DOHH2 (cell line): Measurements from ENCODE around the gene ZNF24.

Source experiments
- H3F3A ChIP-seq: fragments of 200-600 bp; sonication (generic), shearing (Covaris generic); 2 replicates; pipeline ENCODE4 v1.6.0; 2016; ENCODE audit warnings: antibody characterized with exemption, mild to moderate bottlenecking; ENCODE audit not compliant: control insufficient read depth, insufficient read depth
- H3K27ac ChIP-seq: fragments of 200-600 bp; sonication (generic); 2 replicates; pipeline ENCODE4 v1.5.1; 2014; ENCODE audit warnings: low read depth, mild to moderate bottlenecking, low read length, moderate library complexity
- H3K27me3 ChIP-seq: fragments of 200-600 bp; sonication (generic); 2 replicates; pipeline ENCODE4 v1.6.1; 2014; ENCODE audit warnings: mild to moderate bottlenecking, low read length, mixed read lengths; ENCODE audit not compliant: control insufficient read depth
- H3K36me3 ChIP-seq: fragments of 200-600 bp; sonication (generic); 2 replicates; pipeline ENCODE4 v1.6.1; 2014; ENCODE audit warnings: mild to moderate bottlenecking, low read length, moderate library complexity, mixed read lengths; ENCODE audit not compliant: control insufficient read depth
- H3K4me1 ChIP-seq: fragments of 200-600 bp; sonication (generic); 2 replicates; pipeline ENCODE4 v1.6.1; 2014; ENCODE audit warnings: mild to moderate bottlenecking, low read length, mixed read lengths; ENCODE audit not compliant: control insufficient read depth
- H3K4me2 ChIP-seq: fragments of 200-600 bp; sonication (generic); 2 replicates; pipeline ENCODE4 v1.6.0; 2014; ENCODE audit warnings: mild to moderate bottlenecking, low read length, moderate library complexity
- H3K4me3 ChIP-seq: fragments of 200-600 bp; sonication (generic); 2 replicates; pipeline ENCODE4 v1.5.1; 2014; ENCODE audit warnings: mild to moderate bottlenecking, low read length, mixed read lengths
- H3K79me2 ChIP-seq: fragments of 200-600 bp; sonication (generic); 2 replicates; pipeline ENCODE4 v1.6.1; 2014; ENCODE audit warnings: mild to moderate bottlenecking, low read length, mixed read lengths; ENCODE audit not compliant: control insufficient read depth
- H3K9me2 ChIP-seq: fragments of 200-600 bp; sonication (generic); replicated peaks from 2 replicates; pipeline ENCODE4 v1.6.1; 2014; ENCODE audit warnings: mild to moderate bottlenecking, low read length, mixed read lengths; ENCODE audit not compliant: control insufficient read depth
- H3K9me3 ChIP-seq: fragments of 200-600 bp; sonication (generic); 2 replicates; pipeline ENCODE4 v1.6.1; 2014; ENCODE audit warnings: antibody characterized with exemption, low read length, mixed read lengths; ENCODE audit not compliant: control insufficient read depth, insufficient read depth
- H4K20me1 ChIP-seq: fragments of 200-600 bp; sonication (generic); 2 replicates; pipeline ENCODE4 v1.6.0; 2014; ENCODE audit warnings: low read depth, mild to moderate bottlenecking, antibody characterized with exemption, low read length, moderate library complexity; ENCODE audit not compliant: control insufficient read depth, insufficient read depth
- CTCF ChIP-seq: fragments of 200-600 bp; sonication (generic); IDR thresholded peaks from one replicate; pipeline ENCODE4 v1.5.1; 2014; ENCODE audit warnings: antibody characterized with exemption, mild to moderate bottlenecking, low read depth, low read length; ENCODE audit not compliant: poor library complexity, severe bottlenecking
- EZH2phosphoT487 ChIP-seq: fragments of 200-600 bp; sonication (generic); IDR thresholded peaks from 2 replicates; pipeline ENCODE4 v1.6.1; 2017; ENCODE audit warnings: borderline replicate concordance, mild to moderate bottlenecking, antibody characterized with exemption, low read length, moderate library complexity, mixed read lengths

The ZNF24 gene

GRCh38 chr18:35306588-35307250, 37.5 kb downstream of the ZNF24 start:
- Histone ChIP-seq H3K9me3 (peaks cover 48% of the 10 kb centered on the region), H3K4me2 (no peak overlapping the region), H3K36me3 (peaks cover 61% of the 10 kb centered on the region), H3K27ac (no peak overlapping the region), H3K4me1 (no peaks in the 10 kb centered on the region), H3K27me3 (no peaks in the 10 kb centered on the region), H4K20me1 (no peaks in the 10 kb centered on the region), H3K79me2 (peaks cover 17% of the 10 kb centered on the region), H3K4me3 (no peak overlapping the region), H3F3A (no peaks in the 10 kb centered on the region), H3K9me2 (no peaks in the 10 kb centered on the region)
- TF ChIP-seq CTCF = no peak
- no peak for TF ChIP-seq EZH2phosphoT487

DNA sequence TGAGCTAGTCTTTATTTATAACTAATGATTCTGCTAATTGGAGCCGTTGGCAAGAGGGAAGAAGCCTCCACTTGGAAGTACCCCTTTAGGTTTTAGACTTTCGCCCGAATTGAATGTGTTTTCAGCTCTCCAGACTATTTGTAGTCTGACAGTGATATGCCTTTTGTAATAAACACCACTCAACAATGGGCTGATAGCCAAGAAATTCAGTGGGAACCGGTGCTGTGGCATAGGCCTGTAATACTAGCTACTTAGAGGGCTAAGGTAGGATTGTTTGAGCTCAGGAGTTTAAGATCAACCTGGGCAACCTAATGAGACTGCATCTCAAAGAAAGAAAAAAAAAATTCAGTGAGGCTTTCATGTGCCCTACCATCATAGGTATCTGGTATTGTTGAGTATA, 40.6 kb downstream of the ZNF24 start:
- Histone ChIP-seq H3K79me2 (peaks cover 42% of the 10 kb centered on the region), H3K9me3 (peaks cover 54% of the 10 kb centered on the region), H3K4me1 (no peaks in the 10 kb centered on the region), H3K27me3 (no peaks in the 10 kb centered on the region), H3K9me2 (no peaks in the 10 kb centered on the region), H3F3A (no peaks in the 10 kb centered on the region), H3K4me3 (no peak overlapping the region), H3K4me2 (no peak overlapping the region), H3K36me3 (peaks cover 83% of the 10 kb centered on the region), H3K27ac (no peak overlapping the region), H4K20me1 (no peaks in the 10 kb centered on the region)
- TF ChIP-seq EZH2phosphoT487 (no peak), CTCF (no peak)

DNA sequence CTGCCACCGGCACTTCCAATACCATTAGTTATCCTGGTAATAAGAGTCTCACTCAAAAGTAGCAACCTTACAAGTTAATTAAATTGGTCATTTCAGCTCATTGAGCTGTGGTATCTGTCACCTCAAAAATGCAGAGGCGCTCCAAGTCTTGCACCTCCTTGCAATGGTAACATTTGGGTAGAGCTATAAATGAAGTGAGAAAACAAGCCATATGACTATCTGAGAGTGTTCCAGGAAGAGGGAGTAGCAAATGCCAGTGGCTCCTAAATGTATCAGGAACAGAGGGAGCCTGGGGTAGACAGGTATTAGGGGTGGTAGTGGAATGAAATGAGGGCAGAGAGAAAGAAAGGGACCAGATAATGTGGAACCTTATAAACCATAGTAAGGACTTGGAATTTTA, 48.2 kb downstream of the ZNF24 start:
- Histone ChIP-seq H3K79me2 (peaks cover 65% of the 10 kb centered on the region), H3K36me3 (peaks cover 65% of the 10 kb centered on the region)

More for the DNA sequence above, 48.2 kb downstream of the ZNF24 start:
- Histone ChIP-seq H3K27ac (no peak overlapping the region), H3K9me3 (peaks cover 5% of the 10 kb centered on the region; the same call in 1 of the 2 replicates), H3K4me1 (peaks cover 8% of the 10 kb centered on the region), H3F3A (no peaks in the 10 kb centered on the region), H3K9me2 (no peaks in the 10 kb centered on the region), H3K4me2 (no peak overlapping the region), H3K27me3 (no peaks in the 10 kb centered on the region), H3K4me3 (no peak overlapping the region), H4K20me1 (no peaks in the 10 kb centered on the region)
- TF ChIP-seq CTCF = no peak
- no peak for TF ChIP-seq EZH2phosphoT487
